ENCODE results near the gene NUDT16L1.
A peak's percentile ranks its signal among the peaks of the same experiment; 100 is the strongest.
"Not testable (repeated sequence)": the region's sequence is repeated elsewhere in the genome, so short reads cannot be mapped to it uniquely, and the experiment has no call there.

NUDT16L1 gene

GRCh38 chr16:4726616-4727015, 33.3 kb downstream of the NUDT16L1 start:
- DNase-seq, result no peak

- no peak for DNase-seq
These were observed 35.3 kb downstream of the NUDT16L1 start for GRCh38 chr16:4728676-4729075.

- DNase-seq, result no peak
These were observed 36.5 kb downstream of the NUDT16L1 start for GRCh38 chr16:4729876-4730275.

GRCh38 chr16:4733211-4733742, 39.9 kb downstream of the NUDT16L1 start:
- DNase-seq, result no peak

GRCh38 chr16:4733747-4734062, 40.3 kb downstream of the NUDT16L1 start:
- DNase-seq, result no peak

- DNase-seq, result peak; percentile 81
These were observed 40.8 kb downstream of the NUDT16L1 start, which contains the start of the genes ANKS3 and DNAAF8 for GRCh38 chr16:4734063-4734729. Gene ANKS3 (minus strand): TSS chr16:4734271. CDS start chr16:4730149, 4,122 bp downstream. Gene DNAAF8 (plus strand): TSS chr16:4734537. CDS start chr16:4736515, 1,978 bp downstream.

- peak; percentile 94 for DNase-seq
These were observed 41.6 kb downstream of the NUDT16L1 start for GRCh38 chr16:4734730-4735535.

- no peak for DNase-seq
These were observed 43.2 kb downstream of the NUDT16L1 start for GRCh38 chr16:4736546-4736945.

GRCh38 chr16:4737545-4737944, 44.2 kb downstream of the NUDT16L1 start:
- DNase-seq, result no peak

- DNase-seq, result not testable (repeated sequence)
These were observed 45.0 kb downstream of the NUDT16L1 start for GRCh38 chr16:4738370-4738769.

GRCh38 chr16:4743226-4743878, 50.0 kb downstream of the NUDT16L1 start:
- DNase-seq, result no peak

- no peak for DNase-seq
These were observed 51.4 kb downstream of the NUDT16L1 start for GRCh38 chr16:4744555-4745273.

- DNase-seq, result no peak
These were observed 51.9 kb downstream of the NUDT16L1 start for GRCh38 chr16:4745274-4745569.
